NCI-H128 (cell line): ENCODE measurements around the gene GDE1.

Experiments used
- DNase-seq: peaks from one replicate; lab custom pipeline; 2025; ENCODE audit not compliant: unreplicated experiment; lab: John Stamatoyannopoulos, UW

GDE1 gene

DNA sequence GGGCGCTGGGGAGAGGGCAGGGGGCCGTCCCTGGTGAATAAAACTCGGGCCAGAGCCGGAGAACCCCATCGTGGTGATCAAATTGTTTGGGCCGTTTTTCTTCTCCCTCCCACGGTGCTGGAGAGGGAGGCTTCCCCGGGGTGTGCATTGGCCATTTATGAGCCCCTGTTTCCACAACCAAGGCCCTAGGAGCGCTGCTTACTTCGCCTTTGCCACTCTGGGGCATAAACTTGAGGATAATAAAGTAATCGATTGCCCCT is 2.4 kb upstream of the GDE1 start:
- DNase-seq, result no peak

DNA sequence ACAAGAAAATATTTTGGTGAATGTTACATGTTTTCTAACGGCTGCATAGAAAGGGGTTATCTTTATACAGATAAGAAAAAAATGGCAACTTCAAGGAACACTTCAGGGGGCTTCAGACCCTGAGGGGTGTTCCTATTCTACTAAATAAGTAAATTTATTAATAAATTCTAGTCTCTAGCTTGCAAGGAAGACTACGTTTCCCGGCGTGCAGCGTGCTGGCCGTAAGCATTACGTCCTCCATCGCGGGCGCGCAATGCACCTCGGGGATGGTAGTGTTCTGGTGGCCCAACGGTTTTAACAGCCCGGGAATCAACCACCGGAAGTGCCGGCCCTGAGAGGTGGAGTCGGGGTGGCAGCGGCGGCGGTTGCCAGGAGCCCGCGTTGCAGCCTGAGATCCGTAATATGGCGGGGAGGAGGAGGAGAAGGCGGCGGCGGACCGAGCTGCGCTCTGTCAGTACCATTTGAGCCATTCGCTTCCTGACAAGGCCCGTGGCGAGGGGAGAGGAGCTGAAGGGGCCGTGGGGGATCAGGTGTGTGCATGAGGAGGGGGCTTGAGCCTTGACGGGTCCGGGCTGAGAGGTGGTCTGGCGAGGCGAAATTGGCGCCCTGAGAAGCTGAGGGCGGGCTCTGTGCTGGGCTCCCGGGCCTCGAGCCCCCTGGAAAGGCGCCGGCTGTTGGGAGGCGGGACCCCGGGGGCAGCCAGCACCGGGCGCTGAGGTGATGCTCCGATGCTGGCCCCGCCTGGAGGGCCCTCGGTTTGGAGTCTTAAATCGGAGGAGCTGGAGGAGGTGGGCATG is 1.9 kb upstream of the GDE1 start, which contains the start of gene CCP110:
Gene CCP110 (plus strand): TSS at position 384 of the 797 bp plus-strand sequence. CDS start 3,940 bp downstream, outside the sequence.
- DNase-seq, result peak; percentile 84

DNA sequence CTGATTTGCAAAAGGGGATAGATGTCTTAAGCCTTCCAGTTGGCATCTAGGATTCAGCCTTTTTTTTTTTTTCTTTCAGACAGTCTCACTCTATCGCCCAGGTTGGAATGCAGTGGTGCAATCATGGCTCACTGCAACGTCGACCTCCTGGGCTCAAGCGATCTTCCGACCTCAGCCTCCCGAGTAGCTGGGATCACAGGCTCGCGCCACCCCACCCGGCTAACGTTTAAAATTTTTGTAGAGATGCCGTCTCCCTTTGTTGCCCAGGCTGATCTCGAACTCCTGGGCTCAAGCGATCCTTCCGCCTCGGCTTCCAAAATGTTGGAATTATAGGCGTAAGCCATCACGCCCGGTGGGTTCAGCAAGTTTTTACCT is 1.3 kb upstream of the GDE1 start:
- no peak for DNase-seq

DNA sequence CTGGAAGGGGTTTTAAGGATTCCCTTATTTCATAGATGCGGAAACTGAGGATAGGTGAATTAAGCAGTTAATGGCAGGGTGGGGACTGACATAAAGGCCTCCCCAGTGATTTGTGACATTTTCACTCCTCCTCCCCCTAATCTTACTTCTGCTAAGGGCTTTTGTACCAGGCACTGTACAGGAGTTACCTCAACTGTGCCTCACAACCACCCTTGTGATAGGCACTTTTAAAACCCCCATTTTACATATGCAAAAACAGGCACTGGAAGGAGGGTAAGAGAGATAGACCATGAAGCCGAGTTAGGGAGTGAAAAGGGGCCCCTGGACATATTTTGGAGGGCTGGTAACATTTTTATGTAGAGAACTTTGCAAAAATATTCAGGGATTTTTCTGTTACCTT is 862 bp upstream of the GDE1 start:
- no peak for DNase-seq

DNA sequence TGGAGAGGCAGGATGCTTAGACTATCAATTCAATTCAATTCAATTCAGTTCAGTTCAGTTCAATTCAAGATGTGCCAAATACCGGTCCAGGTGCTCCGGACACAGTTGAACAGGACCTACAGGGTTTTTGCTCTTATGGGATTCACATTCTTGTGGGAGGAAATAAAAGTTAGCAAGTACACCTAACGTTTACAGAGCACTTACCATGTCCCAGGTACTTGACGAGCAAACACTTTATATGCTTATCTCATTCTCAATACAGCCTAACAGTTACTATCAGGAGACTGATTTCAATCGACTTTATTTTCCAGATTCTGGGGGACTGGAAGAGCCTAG is 467 bp upstream of the GDE1 start:
- no peak for DNase-seq

DNA sequence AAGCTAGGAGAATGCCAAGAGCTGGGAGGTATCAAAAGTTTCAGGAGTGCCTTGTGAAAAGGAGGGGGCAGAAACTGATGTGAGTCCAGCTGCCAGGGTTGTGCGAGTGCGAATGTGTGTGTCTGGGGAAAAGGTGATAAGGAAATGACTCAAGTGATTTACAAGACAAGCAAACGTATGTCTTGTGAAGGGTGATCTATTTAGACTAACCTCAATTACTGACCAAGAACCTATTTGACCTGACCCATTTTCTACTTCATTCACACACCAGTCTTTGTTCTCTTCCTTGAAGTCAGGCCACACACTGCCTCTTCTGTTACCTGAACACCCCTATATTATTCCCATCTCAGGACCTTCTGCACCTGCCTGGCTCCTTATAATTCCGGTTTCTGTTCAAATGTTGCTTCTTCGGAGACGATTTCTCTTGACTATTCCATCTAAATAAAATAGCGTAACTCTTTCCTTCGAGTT is 1.0 kb downstream of the GDE1 start:
- DNase-seq, result no peak

DNA sequence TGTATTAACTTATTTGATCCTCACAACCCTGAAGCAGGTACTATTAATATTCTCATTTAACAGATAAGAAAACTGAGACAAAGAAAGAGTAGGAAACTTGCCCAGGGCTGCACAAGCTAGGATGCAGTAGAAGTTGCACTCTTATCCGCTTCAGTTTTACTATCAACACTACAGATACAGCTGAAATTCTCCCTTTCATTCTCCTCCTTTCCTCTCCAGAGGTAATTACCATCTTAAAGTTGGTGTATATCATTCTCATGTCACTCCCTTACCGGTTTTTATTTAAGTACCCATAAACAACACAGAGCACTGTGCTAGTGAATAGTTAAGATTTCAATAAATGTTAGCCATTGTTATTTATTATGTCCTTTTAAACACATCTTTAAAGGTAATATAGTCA is 3.5 kb downstream of the GDE1 start:
- DNase-seq, result no peak

DNA sequence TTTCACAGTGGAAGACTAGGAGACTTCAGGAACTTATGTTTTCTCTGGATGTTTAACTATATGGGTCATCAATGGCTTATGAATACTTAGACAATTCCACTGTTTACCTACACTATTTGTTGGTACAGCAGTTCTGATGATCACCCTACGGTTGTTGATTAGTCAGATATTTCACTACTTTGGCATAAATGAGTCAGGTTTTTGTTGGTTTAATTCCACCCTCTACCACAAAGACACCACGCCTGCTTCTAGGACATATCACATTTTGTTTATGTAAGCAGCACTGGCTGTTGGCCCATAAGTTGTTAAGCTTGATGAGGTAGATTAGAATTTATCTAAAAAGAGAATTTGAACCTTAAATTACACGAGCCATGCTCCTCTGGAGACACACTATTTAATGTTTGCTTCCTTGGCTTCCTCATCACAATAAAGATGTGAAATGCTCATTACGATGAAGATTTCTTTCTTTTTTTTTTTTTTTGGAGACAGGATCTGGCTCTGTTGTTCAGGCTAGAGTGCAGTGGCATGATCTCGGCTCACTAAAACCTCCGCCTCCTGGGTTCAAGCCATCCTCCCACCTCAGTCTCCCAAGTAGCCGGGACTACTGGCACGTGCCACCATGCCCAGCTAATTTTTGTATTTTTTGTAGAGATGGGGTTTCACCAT is 4.3 kb downstream of the GDE1 start:
- no peak for DNase-seq

DNA sequence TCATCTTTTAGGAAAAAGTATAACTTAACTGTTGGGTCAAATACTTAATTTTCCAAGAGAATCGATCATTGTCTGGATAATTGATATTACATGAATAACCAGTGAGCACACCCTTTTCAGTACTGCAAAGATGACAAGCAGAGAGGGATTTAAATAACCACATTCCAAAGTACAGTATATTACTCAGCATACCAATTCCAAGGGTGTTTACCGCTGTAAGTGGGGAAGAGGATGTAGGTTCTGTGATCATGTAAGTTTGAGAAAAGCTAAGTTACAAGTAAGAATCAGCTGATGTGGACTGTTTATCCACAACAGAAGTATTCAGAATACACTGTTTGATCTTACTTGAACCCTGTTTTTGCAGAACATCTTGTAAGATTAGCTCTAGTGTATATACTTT is 6.1 kb downstream of the GDE1 start:
- no peak for DNase-seq

DNA sequence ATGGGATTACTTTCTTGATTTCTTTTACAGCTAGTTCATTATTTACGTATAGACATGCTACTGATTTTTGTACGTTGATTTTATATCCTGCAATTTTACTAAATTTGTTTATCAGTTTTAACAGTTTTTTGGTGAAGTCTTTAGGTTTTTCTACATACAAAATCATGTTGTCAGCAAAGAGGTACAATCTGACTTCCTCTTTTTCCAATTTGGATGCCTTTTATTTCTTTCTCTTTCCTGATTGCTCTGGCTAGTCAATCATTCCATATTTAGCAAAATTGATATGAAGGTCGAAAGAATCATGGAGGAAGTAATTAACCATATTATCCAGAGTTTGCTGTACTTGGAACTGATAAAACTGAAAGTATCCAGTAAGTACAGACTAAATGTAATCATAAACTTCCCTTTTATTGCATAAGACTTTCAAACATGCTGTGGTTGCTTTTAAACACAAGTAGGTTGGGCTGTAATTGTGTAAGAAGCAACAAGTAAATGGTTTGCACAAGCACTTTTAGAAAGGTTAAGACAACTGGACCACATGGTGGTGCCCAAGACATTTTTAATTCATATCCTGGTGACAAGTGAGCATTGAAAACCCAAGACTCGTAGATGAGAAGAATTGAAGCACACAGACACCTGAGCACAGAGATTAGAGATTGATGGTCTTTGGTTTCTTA is 8.4 kb downstream of the GDE1 start:
- no peak for DNase-seq

DNA sequence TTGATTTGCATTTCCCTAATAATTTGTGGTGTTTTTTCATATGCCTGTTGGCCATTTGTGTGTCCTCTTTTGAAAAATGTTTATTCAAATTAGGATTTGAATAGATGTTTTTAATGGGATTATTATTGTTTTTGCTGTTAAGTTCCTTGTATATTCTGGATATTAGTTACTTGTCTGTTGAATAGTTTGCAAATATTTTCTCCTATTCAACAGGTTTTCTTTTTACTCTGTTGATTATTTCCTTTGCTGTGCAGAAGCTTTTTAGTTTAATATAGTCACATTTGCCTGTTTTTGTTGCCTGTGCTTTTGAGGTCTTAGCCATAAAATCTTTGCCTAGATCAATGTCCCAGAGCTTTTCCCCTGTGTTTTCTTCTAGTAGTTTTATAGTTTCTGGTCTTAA is 9.6 kb downstream of the GDE1 start:
- no peak for DNase-seq

DNA sequence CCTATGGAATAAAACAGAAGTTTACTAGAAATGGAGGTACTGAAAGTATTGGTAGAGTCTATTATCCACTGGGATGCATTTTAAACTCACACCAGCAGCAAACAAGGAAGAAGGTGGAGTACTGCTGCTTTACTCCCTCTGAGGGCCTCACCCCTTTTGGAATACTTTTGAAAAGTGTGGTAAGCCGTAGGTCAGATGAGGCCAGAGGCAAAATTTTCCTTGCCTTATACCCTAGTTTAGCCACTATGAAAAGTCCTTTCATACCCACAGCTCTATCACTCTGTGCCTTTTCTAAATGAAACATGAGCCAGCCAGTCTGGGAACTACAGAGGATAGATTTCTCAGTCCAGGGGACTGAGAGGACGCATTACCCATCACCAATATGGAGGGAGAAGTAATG is 14.0 kb downstream of the GDE1 start:
- no peak for DNase-seq

DNA sequence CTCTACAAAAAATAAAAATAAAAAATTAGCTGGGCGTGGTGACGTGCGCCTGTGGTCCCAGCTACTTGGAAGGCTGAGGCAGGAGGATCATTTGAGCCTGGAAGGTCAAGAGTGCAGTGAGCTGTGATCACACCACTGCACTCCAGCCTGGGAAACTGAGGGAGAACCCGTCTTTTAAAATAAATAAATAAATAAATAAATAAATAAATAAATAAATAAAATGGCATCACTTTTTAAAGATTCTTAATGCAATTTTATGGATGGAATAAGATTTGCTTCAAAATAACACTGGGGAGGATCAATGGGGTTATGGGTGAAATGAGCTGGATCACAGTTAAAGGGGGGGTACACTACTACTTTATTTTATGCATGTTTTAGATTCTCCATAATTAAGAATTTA is 14.9 kb downstream of the GDE1 start:
- no peak for DNase-seq

DNA sequence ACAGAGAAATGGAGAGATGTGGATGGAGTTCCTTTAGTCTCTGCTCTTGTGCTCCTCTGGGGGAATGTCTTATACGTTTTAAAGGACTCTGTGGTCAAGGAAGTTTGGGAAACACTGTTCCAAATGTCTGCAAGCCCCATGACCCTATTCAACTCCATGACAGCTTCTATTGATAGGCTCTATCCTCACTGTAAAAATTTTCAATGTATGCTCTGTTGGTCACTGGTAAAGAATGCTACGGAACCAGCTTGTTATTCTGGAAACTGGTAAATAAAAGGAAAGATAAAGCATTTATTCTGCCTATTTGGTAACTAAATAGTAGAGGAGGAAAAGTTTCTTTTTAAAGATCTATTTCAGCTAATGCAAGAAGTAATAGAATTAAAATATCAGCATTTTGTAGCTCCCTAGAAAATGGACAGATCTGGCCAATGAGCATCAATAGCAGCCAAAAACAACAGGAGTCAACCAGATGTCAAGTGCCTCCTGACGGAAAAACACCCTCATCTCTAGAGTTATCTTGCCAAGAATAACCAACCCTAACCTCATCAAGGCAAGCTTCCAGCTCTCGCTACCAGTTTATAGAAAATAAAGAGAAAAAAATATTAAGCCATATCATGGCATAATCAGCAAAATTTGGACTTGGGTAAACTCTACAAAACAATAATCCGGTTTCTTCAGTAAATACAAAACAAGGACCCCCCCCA is 16.1 kb downstream of the GDE1 start:
- DNase-seq, result no peak

DNA sequence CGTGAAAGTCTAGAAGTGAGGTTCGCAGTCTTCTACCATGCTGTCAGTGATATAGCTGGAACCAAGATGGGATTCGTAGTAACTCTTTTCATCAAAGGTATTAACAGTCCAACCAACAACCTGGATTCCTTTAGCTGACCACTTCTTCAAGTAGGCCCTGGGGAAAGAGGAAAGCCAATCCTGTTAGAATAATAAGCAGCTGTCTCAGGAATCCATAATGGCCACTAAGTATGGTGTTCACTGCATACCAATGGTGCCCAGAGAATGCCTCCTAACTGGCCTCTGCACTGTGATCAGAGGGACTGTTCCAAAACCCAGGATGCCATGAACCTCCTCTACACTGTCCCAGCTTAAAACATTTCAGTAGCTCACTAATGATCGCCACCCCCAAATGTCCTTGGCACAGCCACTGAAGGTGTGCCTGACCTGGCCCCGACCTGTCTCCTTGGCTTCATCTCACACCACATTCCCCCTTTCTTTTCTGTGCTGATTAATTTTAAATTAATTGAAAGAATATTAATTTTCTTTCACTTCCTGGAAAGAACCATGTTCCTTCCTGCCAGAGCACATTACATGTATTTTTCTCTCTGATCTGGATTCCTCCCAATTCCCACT is 18.3 kb downstream of the GDE1 start:
- no peak for DNase-seq

DNA sequence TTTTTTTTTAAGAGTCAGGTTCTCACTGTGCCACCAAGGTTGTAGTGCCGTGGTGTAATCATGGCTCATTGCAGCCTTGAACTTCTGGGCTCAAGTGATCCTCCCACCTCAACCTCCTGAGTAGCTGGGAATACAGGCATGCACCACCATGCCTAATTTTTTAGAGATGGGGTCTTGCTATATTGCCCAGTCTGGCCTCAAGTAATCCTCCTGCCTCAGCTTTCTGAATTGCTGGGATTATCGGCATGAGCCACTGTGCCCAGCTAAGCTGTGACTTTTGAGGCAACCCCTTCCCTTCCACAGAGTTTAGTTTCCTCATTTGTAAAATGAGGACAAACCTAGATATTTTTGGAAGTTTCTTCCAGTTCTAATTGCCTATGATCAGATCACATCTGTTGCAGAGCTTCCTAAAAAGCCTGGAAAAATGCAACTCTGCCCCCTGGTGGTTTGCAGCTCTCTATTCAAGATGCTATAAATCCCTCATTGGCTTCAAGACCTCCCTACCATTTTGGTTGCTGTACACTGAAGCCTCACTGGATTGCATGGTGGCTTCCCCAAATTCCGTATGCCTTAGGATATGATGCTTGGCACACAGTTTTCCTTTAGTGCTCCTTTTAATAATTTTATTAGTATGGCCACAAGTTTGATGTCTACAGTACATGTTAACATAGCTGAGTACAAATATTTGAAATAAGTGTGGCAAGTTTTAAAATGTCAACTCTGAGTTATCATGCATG is 19.3 kb downstream of the GDE1 start:
- DNase-seq, result peak; percentile 11

DNA sequence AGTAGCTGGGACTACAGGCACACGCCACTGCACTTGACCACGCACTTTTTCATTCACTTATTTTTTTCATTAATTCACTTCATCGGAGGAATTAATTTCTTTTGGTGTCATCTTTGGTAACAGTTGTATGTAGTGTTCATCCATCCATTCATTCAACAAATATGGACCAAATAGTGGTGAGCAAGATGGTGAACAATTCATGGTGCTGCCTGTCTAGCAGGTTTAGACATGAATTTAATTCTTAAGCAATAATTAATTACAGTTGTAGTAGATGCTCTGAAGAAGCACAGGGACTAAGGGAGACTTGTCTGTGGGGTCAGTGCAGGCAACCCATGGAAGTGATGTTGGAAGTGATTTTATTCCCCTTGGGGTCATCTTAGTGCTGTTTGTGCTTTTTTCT is 22.4 kb downstream of the GDE1 start:
- no peak for DNase-seq

DNA sequence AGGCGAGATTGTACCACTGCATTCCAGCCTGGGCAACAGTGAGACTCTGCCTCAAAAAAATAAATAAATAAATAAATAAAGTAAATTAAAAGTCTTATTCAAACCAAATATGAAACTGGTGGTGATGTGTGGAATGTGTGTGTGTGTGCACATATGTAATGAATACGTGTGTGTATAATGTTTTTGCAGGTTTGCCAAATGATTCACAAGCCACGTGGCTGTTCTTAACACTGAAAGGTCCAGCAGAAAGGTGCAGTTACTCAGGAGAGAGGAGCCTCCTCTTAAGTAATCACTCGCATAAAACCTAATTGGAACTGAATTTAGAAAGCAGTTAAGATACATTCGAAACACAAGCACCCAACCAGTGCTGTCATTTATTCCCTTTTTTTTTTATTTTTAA is 22.9 kb downstream of the GDE1 start:
- no peak for DNase-seq

DNA sequence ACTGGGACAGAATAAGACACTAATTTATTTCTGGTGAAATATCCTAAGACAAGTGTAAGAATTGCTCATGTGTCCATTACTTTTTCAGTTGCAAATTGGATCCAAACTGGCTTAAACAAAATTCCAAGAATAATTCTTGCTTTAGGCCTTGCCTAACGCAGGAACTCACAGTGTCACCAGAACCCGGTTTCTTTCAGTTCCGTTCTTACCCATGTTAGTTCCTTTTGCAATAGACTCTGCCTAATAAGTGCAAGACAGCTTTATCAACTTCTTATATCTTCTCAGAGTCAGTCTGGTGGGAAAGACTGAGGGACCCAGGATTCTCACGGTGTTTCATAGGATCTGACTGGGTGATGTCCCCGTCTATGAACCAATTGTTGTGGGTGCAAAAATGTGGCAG is 24.7 kb downstream of the GDE1 start:
- DNase-seq, result no peak

DNA sequence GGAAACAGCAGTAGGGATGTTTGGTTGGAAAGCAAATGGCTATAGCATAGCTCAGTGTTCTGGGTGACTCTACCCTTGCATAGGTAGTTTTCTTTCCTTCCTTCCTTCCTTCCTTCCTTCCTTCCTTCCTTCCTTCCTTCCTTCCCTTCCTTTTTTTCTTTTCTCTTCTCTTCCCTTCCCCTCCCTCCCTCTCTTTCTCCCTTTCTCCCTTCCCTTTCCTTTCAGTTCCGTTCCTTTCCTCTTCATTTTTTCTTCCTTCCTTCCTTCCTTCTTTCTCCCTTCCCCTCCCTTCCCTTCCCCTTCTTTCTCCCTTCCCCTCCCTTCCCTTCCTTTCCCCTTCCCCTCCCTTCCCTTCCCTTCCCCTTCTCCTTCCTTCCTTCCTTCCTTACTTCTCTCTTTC is 31.3 kb downstream of the GDE1 start:
- DNase-seq, result no peak

DNA sequence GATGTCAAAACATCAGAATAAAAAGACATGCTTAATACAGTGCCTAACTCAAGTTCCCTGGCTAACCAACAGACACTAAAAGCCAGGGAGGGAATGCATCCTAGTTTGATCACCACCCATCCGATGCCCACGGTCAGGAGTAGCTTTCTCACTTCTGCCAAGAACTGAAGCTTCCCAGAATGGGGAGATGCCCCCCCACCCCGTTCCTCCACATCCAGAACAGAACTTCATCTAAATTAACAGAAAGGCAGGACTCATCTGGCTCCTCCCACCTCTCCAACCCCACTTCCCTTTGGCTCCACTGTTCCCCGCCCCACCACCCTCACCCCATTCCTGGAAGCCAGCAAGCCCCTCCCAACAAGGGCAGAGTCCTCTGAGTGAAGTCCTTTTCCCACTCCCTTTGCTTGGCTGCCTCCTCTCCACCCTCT is 33.7 kb downstream of the GDE1 start:
- no peak for DNase-seq
